ENCODE results near the gene PRCD. TPM values are rescaled to one million over a fixed set of nuclear protein-coding genes. Genes with fewer than 3 reads are reported as not detected.

The PRCD gene
- total RNA-seq, 1 donor from 2014 or later, result 0.52 TPM

DNA sequence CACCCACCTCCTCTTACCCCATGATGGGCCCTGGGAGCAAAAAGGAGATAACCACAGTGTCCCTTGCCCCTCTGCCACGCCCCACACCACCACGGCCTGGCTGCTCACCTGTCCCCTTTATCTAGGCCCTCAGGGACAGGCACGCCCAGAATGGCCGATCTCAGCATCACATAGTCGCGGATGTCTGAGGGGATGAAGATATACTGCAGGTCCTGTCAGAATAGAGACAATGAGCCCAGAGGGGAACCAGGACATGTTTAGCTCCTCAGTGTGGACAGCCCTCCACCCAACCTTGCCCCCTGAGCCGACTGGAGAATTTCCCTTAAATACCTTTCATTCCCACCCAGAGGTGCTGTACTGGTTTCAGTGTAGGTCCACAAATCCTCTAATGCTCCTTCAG, 30.6 kb downstream of the PRCD start:
- Histone ChIP-seq H3K4me1 (ENCODE audit: control insufficient read depth in 3 of 3, insufficient read depth in 3 of 3, low read length in 3 of 3) (peaks cover 24 to 34% (median 28%) of the 10 kb centered on the region in 3 donors), H3K9ac (ENCODE audit: low read depth in 1 of 3, low read length in 3 of 3) (peak overlapping the region in 1 of 3 donors; percentile 66), H3K27ac (ENCODE audit: low read depth, low read length) (no peak overlapping the region), H3K4me3 (ENCODE audit: low read length in 3 of 3) (no peak overlapping the region), H3K36me3 (ENCODE audit: control insufficient read depth in 3 of 3, insufficient read depth in 3 of 3, low read length in 3 of 3) (peaks cover 7 to 8% (median 7%) of the 10 kb centered on the region in 3 donors), H3K9me3 (ENCODE audit: control insufficient read depth in 3 of 3, low read length in 3 of 3) (no peaks in the 10 kb centered on the region), H3K27me3 (ENCODE audit: control insufficient read depth in 3 of 3, insufficient read depth in 3 of 3, low read length in 3 of 3) (no peaks in the 10 kb centered on the region)

DNA sequence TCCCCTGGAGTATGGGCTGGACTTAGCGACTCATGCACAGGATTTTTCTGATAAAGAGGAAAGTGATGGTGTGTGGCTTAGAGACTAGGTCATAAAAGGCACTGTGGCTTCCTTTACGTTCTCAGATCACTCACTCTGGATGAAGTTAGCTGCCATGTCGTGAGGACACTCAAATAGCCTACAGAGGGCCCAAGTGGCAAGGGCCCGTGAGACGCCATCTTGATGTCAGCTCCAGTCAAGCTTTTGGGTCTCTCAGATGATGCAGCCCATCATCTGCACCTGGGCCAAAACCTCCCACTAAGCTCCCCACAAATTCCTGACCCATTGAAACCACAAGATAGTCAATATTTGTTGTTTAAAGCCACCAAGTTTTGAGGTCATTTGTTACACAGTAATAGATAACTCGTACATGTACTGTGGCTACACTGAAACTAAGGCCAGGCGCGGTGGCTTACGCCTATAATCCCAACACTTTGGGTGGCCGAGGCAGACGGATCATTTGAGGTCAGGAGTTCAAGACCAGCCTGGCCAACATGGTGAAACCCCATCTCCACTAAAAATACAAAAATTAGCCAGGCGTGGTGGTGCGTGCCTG, 31.1 kb downstream of the PRCD start:
- Histone ChIP-seq H3K27me3 (ENCODE audit: control insufficient read depth in 3 of 3, insufficient read depth in 3 of 3, low read length in 3 of 3) (no peaks in the 10 kb centered on the region), H3K36me3 (ENCODE audit: control insufficient read depth in 3 of 3, insufficient read depth in 3 of 3, low read length in 3 of 3) (peaks cover 3 to 6% (median 4%) of the 10 kb centered on the region in 3 donors), H3K4me3 (ENCODE audit: low read length in 3 of 3) (no peak overlapping the region), H3K27ac (ENCODE audit: low read depth, low read length) (no peak overlapping the region), H3K4me1 (ENCODE audit: control insufficient read depth in 3 of 3, insufficient read depth in 3 of 3, low read length in 3 of 3) (peaks cover 24 to 33% (median 28%) of the 10 kb centered on the region in 3 donors), H3K9ac (ENCODE audit: low read depth in 1 of 3, low read length in 3 of 3) (no peak overlapping the region), H3K9me3 (ENCODE audit: control insufficient read depth in 3 of 3, low read length in 3 of 3) (no peaks in the 10 kb centered on the region)

DNA sequence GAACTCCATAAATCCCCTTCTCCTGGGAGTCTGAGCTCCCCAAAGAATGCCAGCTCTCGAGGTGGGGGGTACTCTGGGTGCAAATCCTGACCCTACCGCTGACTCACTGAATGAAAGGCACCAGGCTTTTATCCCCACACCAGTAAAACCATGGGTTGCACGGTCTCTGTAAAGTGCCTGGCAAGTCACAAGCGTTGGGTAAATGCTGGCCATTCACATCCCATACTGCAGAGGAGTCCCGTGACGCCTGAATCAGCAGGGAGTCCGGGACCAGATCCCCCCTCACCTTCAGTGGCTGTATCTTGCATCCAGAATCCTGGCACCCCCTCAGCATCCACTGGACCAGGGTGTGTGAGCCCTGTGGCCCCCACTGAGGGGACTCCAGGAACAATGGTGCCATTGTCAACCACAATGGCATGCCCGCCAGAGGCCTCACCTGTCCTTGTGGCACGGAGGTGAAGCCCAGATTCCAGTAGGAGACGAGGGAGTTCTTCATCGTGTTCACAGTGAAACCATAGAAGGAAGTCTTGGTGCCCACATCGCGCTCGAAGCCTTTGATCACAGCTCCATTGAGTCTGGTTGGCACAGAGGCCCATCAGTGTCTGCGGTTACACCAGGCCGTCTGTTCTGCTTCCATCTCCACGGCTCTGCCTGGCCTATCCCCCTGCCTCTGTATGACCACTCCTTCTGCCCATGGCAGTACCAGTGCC, 32.5 kb downstream of the PRCD start:
- Histone ChIP-seq H3K36me3 (ENCODE audit: control insufficient read depth in 3 of 3, insufficient read depth in 3 of 3, low read length in 3 of 3) (peaks cover 0 to 2% (median 0%) of the 10 kb centered on the region in 3 donors), H3K9ac (ENCODE audit: low read depth in 1 of 3, low read length in 3 of 3) (no peak overlapping the region), H3K27ac (ENCODE audit: low read depth, low read length) (no peak overlapping the region), H3K4me3 (ENCODE audit: low read length in 3 of 3) (no peak overlapping the region), H3K27me3 (ENCODE audit: control insufficient read depth in 3 of 3, insufficient read depth in 3 of 3, low read length in 3 of 3) (no peaks in the 10 kb centered on the region), H3K4me1 (ENCODE audit: control insufficient read depth in 3 of 3, insufficient read depth in 3 of 3, low read length in 3 of 3) (peaks cover 18 to 23% (median 20%) of the 10 kb centered on the region in 3 donors), H3K9me3 (ENCODE audit: control insufficient read depth in 3 of 3, low read length in 3 of 3) (no peaks in the 10 kb centered on the region)

DNA sequence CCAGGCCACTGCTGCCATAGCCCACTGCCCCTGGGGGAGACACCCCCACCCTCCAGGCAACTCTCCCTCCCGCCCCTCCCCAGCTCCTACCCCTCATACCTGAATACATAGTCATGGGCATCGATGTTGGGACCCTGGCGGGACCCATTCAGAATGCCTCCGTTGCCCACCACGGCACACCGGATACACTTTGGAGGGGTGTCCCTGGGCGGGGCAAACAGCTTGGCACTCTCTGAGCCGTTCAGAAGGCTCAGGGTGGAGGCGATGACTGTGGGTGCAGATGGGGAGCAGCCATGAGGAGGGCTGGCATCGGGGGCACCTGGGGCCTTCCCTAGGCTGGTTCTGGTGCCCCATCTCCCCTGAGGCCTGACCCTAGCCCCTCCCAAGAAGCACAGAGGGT, 33.3 kb downstream of the PRCD start:
- Histone ChIP-seq H3K4me1 (ENCODE audit: control insufficient read depth in 3 of 3, insufficient read depth in 3 of 3, low read length in 3 of 3) (peaks cover 11 to 16% (median 13%) of the 10 kb centered on the region in 3 donors), H3K4me3 (ENCODE audit: low read length in 3 of 3) (no peak overlapping the region), H3K36me3 (ENCODE audit: control insufficient read depth in 3 of 3, insufficient read depth in 3 of 3, low read length in 3 of 3) (peaks cover 0 to 2% (median 0%) of the 10 kb centered on the region in 3 donors), H3K27me3 (ENCODE audit: control insufficient read depth in 3 of 3, insufficient read depth in 3 of 3, low read length in 3 of 3) (no peaks in the 10 kb centered on the region), H3K9ac (ENCODE audit: low read depth in 1 of 3, low read length in 3 of 3) (no peak overlapping the region), H3K9me3 (ENCODE audit: control insufficient read depth in 3 of 3, low read length in 3 of 3) (no peaks in the 10 kb centered on the region), H3K27ac (ENCODE audit: low read depth, low read length) (no peak overlapping the region)

DNA sequence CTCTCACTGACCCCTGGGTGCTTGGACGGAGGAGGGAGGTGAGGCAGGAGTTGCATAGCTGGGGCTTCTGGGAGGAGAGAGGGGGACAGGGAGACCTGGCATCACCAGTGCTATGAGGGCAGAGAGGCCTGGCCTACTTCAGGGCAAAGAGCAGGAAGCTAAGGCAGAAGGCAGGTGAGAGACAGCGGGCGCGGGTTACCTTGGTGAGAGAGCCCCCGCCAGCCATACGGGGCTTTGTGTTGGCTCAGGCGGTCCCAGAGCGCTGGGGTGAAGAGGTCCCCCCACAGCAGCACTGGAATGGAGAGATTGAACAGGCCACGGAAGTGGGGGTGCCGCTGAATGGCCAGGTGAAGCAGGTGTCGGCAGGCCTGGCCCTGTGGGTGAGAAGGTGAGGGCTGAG, 34.3 kb downstream of the PRCD start:
- H3K4me3 ChIP-seq (ENCODE audit: low read length in 3 of 3), result no peak overlapping the region
- no peaks in the 10 kb centered on the region for H3K27me3 ChIP-seq (ENCODE audit: control insufficient read depth in 3 of 3, insufficient read depth in 3 of 3, low read length in 3 of 3)

DNA sequence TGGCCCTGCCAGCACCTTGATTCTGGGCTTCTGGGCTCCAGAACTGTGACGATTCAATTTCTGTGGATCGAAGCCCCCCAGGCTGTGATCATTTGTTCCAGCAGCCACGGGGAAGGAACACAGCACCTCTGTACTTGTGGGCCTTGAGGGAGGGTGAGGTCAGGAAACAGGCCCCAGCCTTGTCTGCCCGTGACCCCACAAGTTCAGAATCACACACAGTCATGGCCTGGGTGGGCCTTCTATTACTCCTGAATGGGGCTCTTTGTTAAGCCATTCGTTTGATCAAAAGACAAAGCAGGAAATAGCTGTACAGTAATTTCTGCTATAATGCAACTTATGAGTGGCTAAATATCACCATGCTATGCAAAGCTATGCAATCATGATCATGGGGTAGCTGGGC, 35.7 kb downstream of the PRCD start:
- Histone ChIP-seq H3K36me3 (ENCODE audit: control insufficient read depth in 3 of 3, insufficient read depth in 3 of 3, low read length in 3 of 3) (no peaks in the 10 kb centered on the region), H3K4me1 (ENCODE audit: control insufficient read depth in 3 of 3, insufficient read depth in 3 of 3, low read length in 3 of 3) (peaks cover 0 to 4% (median 0%) of the 10 kb centered on the region in 3 donors), H3K9ac (ENCODE audit: low read depth in 1 of 3, low read length in 3 of 3) (no peak overlapping the region), H3K4me3 (ENCODE audit: low read length in 3 of 3) (no peak overlapping the region), H3K27ac (ENCODE audit: low read depth, low read length) (no peak overlapping the region), H3K9me3 (ENCODE audit: control insufficient read depth in 3 of 3, low read length in 3 of 3) (no peaks in the 10 kb centered on the region), H3K27me3 (ENCODE audit: control insufficient read depth in 3 of 3, insufficient read depth in 3 of 3, low read length in 3 of 3) (no peaks in the 10 kb centered on the region)

More for the DNA sequence above, 34.3 kb downstream of the PRCD start:
- peaks cover 0 to 2% (median 0%) of the 10 kb centered on the region in 3 donors for H3K36me3 ChIP-seq (ENCODE audit: control insufficient read depth in 3 of 3, insufficient read depth in 3 of 3, low read length in 3 of 3)
- H3K9ac ChIP-seq (ENCODE audit: low read depth in 1 of 3, low read length in 3 of 3), result no peak overlapping the region
- H3K9me3 ChIP-seq (ENCODE audit: control insufficient read depth in 3 of 3, low read length in 3 of 3), result no peaks in the 10 kb centered on the region
- H3K27ac ChIP-seq (ENCODE audit: low read depth, low read length), result no peak overlapping the region
- peaks cover 10 to 11% (median 11%) of the 10 kb centered on the region in 3 donors for H3K4me1 ChIP-seq (ENCODE audit: control insufficient read depth in 3 of 3, insufficient read depth in 3 of 3, low read length in 3 of 3)

DNA sequence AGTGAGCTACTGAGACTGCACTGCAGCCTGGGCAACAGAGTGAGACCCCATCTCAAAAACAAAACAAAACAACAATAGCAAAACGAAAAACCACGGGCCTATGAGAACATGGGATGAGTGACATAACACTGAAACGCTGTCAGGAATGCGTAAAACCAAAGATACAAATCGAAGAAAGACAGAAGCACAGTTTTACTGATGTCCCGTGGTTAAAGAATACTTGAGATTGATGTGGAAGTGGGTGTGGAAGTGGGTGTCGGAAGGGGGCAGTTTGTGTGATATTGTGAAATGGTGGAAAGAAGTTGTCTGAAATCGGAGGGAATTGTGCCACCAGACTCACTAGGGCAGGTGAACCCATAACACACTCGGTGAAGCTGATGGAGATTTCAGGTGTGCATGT, 36.3 kb downstream of the PRCD start:
- Histone ChIP-seq H3K9me3 (ENCODE audit: control insufficient read depth in 3 of 3, low read length in 3 of 3) (no peaks in the 10 kb centered on the region), H3K27me3 (ENCODE audit: control insufficient read depth in 3 of 3, insufficient read depth in 3 of 3, low read length in 3 of 3) (no peaks in the 10 kb centered on the region), H3K4me3 (ENCODE audit: low read length in 3 of 3) (no peak overlapping the region), H3K4me1 (ENCODE audit: control insufficient read depth in 3 of 3, insufficient read depth in 3 of 3, low read length in 3 of 3) (peaks cover 5 to 10% (median 6%) of the 10 kb centered on the region in 3 donors), H3K9ac (ENCODE audit: low read depth in 1 of 3, low read length in 3 of 3) (no peak overlapping the region), H3K36me3 (ENCODE audit: control insufficient read depth in 3 of 3, insufficient read depth in 3 of 3, low read length in 3 of 3) (no peaks in the 10 kb centered on the region), H3K27ac (ENCODE audit: low read depth, low read length) (no peak overlapping the region)

DNA sequence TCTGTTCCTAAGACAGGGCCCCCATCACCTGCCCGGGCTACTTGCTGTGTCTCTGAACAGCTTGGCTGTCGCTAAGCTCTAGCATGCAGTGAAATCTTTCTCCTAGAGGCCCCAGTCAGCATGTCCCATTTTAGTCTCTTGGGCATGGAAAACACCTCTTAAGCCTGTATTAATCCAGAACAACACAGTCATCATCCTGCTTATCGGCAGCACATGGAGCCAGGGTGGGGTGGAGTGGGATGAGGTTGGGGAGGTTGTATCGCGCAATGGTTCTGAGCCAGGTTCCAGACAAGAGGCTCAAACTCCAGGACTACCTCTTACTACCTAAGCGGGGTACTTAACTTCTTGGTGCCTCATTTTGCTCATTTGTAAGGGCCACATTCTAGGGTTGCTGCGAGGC, 38.0 kb downstream of the PRCD start:
- H3K4me3 ChIP-seq (ENCODE audit: low read length in 3 of 3), result no peak overlapping the region
- no peaks in the 10 kb centered on the region for H3K9me3 ChIP-seq (ENCODE audit: control insufficient read depth in 3 of 3, low read length in 3 of 3)
- no peak overlapping the region for H3K27ac ChIP-seq (ENCODE audit: low read depth, low read length)
- peaks cover 6 to 16% (median 9%) of the 10 kb centered on the region in 3 donors for H3K4me1 ChIP-seq (ENCODE audit: control insufficient read depth in 3 of 3, insufficient read depth in 3 of 3, low read length in 3 of 3)
- H3K27me3 ChIP-seq (ENCODE audit: control insufficient read depth in 3 of 3, insufficient read depth in 3 of 3, low read length in 3 of 3), result no peaks in the 10 kb centered on the region
- no peaks in the 10 kb centered on the region for H3K36me3 ChIP-seq (ENCODE audit: control insufficient read depth in 3 of 3, insufficient read depth in 3 of 3, low read length in 3 of 3)
- H3K9ac ChIP-seq (ENCODE audit: low read depth in 1 of 3, low read length in 3 of 3), result no peak overlapping the region

DNA sequence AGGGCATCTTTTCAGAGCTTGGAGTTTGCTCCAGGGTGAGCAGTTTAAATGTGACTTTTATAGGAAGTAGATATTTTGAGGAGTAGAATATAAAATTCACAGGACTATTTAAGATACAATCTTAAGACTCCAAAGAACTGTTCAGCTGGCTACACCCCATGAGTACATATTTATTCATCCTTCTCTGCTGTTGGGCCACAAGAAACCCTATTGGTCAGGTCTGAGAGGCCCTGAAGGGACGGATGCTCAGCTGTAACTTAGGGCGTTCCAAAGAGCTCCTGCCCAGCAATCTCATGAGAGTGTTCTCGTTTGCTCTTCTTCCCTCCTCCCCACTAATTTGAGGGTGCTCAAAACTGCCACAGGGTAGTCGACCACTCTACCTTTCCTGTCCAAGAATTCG, 38.5 kb downstream of the PRCD start:
- no peaks in the 10 kb centered on the region for H3K9me3 ChIP-seq (ENCODE audit: control insufficient read depth in 3 of 3, low read length in 3 of 3)
- H3K27ac ChIP-seq (ENCODE audit: low read depth, low read length), result no peak overlapping the region
- H3K4me1 ChIP-seq (ENCODE audit: control insufficient read depth in 3 of 3, insufficient read depth in 3 of 3, low read length in 3 of 3), result peaks cover 6 to 16% (median 9%) of the 10 kb centered on the region in 3 donors
- H3K9ac ChIP-seq (ENCODE audit: low read depth in 1 of 3, low read length in 3 of 3), result no peak overlapping the region
- no peaks in the 10 kb centered on the region for H3K36me3 ChIP-seq (ENCODE audit: control insufficient read depth in 3 of 3, insufficient read depth in 3 of 3, low read length in 3 of 3)
- H3K27me3 ChIP-seq (ENCODE audit: control insufficient read depth in 3 of 3, insufficient read depth in 3 of 3, low read length in 3 of 3), result no peaks in the 10 kb centered on the region
- no peak overlapping the region for H3K4me3 ChIP-seq (ENCODE audit: low read length in 3 of 3)

DNA sequence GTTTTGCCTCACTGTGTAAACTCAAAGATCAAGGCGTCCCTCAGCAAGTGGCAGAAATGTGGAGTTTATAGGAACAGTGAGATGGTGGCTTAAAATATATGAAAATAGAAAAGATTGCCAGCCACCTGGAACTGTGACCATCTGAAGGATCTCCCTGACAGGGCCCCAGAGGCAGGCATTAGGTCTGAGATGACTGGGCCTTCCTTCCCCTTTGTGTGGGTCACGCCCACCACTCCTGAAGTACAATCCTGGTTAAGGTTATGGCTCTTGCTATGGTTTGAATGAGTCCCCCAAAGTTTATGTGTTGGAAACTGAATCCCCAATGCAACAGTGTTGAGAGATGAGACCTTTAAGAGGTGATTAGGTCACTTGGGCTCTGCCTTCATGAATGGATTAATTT, 39.4 kb downstream of the PRCD start:
- Histone ChIP-seq H3K4me1 (ENCODE audit: control insufficient read depth in 3 of 3, insufficient read depth in 3 of 3, low read length in 3 of 3) (peaks cover 6 to 16% (median 9%) of the 10 kb centered on the region in 3 donors), H3K4me3 (ENCODE audit: low read length in 3 of 3) (no peak overlapping the region), H3K27me3 (ENCODE audit: control insufficient read depth in 3 of 3, insufficient read depth in 3 of 3, low read length in 3 of 3) (no peaks in the 10 kb centered on the region), H3K9ac (ENCODE audit: low read depth in 1 of 3, low read length in 3 of 3) (no peak overlapping the region), H3K27ac (ENCODE audit: low read depth, low read length) (no peak overlapping the region), H3K36me3 (ENCODE audit: control insufficient read depth in 3 of 3, insufficient read depth in 3 of 3, low read length in 3 of 3) (no peaks in the 10 kb centered on the region), H3K9me3 (ENCODE audit: control insufficient read depth in 3 of 3, low read length in 3 of 3) (no peaks in the 10 kb centered on the region)
